ENCODE results near the gene CCT2.

GRCh38 chr12:69648476-69648875, 63.2 kb downstream of the CCT2 start:
- no peak for TF ChIP-seq CTCF (conservative IDR thresholded peaks at IDR 0.05)
- TF ChIP-seq ZFX (IDR thresholded peaks at IDR 0.05): no peak
